ENCODE data around the gene KCNJ3. TPM values are rescaled to one million over a fixed set of nuclear protein-coding genes. Genes with fewer than 3 reads are reported as not detected.

The KCNJ3 gene
- total RNA-seq, 1 experiment from 2014 or later, result not detected

- Histone ChIP-seq H3K4me1 (ENCODE audit: low read length) (no peaks in the 10 kb centered on the region), H3K27me3 (ENCODE audit: low read length) (no peaks in the 10 kb centered on the region), H3K9me2 (replicated peaks; ENCODE audit: insufficient read depth, low read length) (no peaks in the 10 kb centered on the region), H3K4me2 (ENCODE audit: low read depth, low read length, poor library complexity, severe bottlenecking) (no peak overlapping the region), H3K79me2 (ENCODE audit: low read length) (no peaks in the 10 kb centered on the region), H3K9ac (ENCODE audit: low read length) (no peak overlapping the region), H3K9me3 (ENCODE audit: low read length) (peaks cover 6% of the 10 kb centered on the region), H4K20me1 (ENCODE audit: insufficient read depth, low read depth, low read length) (no peaks in the 10 kb centered on the region), H3K27ac (ENCODE audit: low read length) (no peak overlapping the region), H3K36me3 (ENCODE audit: insufficient read depth, low read length) (no peaks in the 10 kb centered on the region), H2AFZ (ENCODE audit: low read length) (no peak overlapping the region), H3K4me3 (ENCODE audit: low read length) (no peak overlapping the region)
- no peak for DNase-seq
These were observed 453 bp downstream of the KCNJ3 start for GRCh38 chr2:154698721-154699574.

- H2AFZ ChIP-seq (ENCODE audit: low read length), result no peak overlapping the region
- no peak for DNase-seq
- H3K9ac ChIP-seq (ENCODE audit: low read length), result no peak overlapping the region
- peaks cover 6% of the 10 kb centered on the region for H3K9me3 ChIP-seq (ENCODE audit: low read length)
- H3K27ac ChIP-seq (ENCODE audit: low read length), result no peak overlapping the region
- H3K27me3 ChIP-seq (ENCODE audit: low read length), result no peaks in the 10 kb centered on the region
- no peaks in the 10 kb centered on the region for H3K4me1 ChIP-seq (ENCODE audit: low read length)
- H3K9me2 ChIP-seq (replicated peaks; ENCODE audit: insufficient read depth, low read length), result no peaks in the 10 kb centered on the region
- H4K20me1 ChIP-seq (ENCODE audit: insufficient read depth, low read depth, low read length), result no peaks in the 10 kb centered on the region
- no peak overlapping the region for H3K4me3 ChIP-seq (ENCODE audit: low read length)
- H3K36me3 ChIP-seq (ENCODE audit: insufficient read depth, low read length), result no peaks in the 10 kb centered on the region
- H3K4me2 ChIP-seq (ENCODE audit: low read depth, low read length, poor library complexity, severe bottlenecking), result no peak overlapping the region
- H3K79me2 ChIP-seq (ENCODE audit: low read length), result no peaks in the 10 kb centered on the region
These were observed 1.1 kb downstream of the KCNJ3 start for GRCh38 chr2:154699575-154699930.

DNA sequence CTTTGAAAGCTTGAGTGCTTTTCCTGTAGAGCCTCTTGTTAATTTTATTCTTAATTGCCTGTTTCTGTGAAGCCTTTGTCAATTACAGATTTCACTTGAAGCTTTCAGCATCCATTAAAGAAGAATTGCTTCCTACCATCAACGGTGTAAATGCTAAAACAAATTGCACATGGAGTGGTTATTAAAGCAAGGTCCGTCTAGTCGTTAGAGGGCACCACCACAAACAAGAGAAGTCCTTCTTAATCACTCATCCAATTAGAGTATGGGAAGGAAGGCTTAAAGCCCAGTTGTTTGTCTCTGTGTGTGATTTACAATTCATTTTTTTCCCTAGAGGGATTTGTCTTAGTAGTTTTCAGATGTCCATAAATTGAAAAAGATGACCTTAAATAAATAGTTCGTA, 1.6 kb downstream of the KCNJ3 start:
- Histone ChIP-seq H3K9me3 (ENCODE audit: low read length) (peaks cover 6% of the 10 kb centered on the region), H3K36me3 (ENCODE audit: insufficient read depth, low read length) (no peaks in the 10 kb centered on the region), H3K27ac (ENCODE audit: low read length) (no peak overlapping the region), H3K27me3 (ENCODE audit: low read length) (no peaks in the 10 kb centered on the region), H3K9ac (ENCODE audit: low read length) (no peak overlapping the region), H2AFZ (ENCODE audit: low read length) (no peak overlapping the region), H3K9me2 (replicated peaks; ENCODE audit: insufficient read depth, low read length) (no peaks in the 10 kb centered on the region), H4K20me1 (ENCODE audit: insufficient read depth, low read depth, low read length) (no peaks in the 10 kb centered on the region), H3K79me2 (ENCODE audit: low read length) (no peaks in the 10 kb centered on the region), H3K4me1 (ENCODE audit: low read length) (no peaks in the 10 kb centered on the region), H3K4me3 (ENCODE audit: low read length) (no peak overlapping the region), H3K4me2 (ENCODE audit: low read depth, low read length, poor library complexity, severe bottlenecking) (no peak overlapping the region)
- no peak for DNase-seq

DNA sequence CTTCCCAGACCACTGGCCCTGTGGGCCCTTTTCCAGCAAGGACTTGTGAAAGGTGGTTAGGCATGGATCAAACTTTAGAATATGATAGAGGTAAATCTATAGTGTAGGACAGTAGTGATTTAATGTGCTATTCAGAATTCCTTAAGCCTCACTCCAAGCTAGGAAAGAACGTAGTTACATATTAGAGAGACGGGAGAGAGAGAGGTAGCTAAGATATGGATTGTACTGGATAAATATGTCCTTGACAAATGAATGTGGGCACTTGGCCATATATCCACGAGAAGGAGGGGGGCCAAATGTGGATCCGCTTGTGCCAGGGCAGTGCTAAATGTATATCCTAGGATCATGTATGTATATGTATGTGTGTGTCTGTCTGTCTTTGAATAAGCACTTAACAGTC, 6.5 kb downstream of the KCNJ3 start:
- DNase-seq, result no peak
- H3K79me2 ChIP-seq (ENCODE audit: low read length), result no peaks in the 10 kb centered on the region
- H3K4me1 ChIP-seq (ENCODE audit: low read length), result no peaks in the 10 kb centered on the region
- no peaks in the 10 kb centered on the region for H4K20me1 ChIP-seq (ENCODE audit: insufficient read depth, low read depth, low read length)
- no peaks in the 10 kb centered on the region for H3K36me3 ChIP-seq (ENCODE audit: insufficient read depth, low read length)
- H3K4me2 ChIP-seq (ENCODE audit: low read depth, low read length, poor library complexity, severe bottlenecking), result no peak overlapping the region
- no peak overlapping the region for H3K9ac ChIP-seq (ENCODE audit: low read length)
- H2AFZ ChIP-seq (ENCODE audit: low read length), result no peak overlapping the region
- H3K4me3 ChIP-seq (ENCODE audit: low read length), result no peak overlapping the region
- H3K27me3 ChIP-seq (ENCODE audit: low read length), result no peaks in the 10 kb centered on the region
- no peak overlapping the region for H3K27ac ChIP-seq (ENCODE audit: low read length)
- H3K9me3 ChIP-seq (ENCODE audit: low read length), result peaks cover 13% of the 10 kb centered on the region
- no peaks in the 10 kb centered on the region for H3K9me2 ChIP-seq (replicated peaks; ENCODE audit: insufficient read depth, low read length)

DNA sequence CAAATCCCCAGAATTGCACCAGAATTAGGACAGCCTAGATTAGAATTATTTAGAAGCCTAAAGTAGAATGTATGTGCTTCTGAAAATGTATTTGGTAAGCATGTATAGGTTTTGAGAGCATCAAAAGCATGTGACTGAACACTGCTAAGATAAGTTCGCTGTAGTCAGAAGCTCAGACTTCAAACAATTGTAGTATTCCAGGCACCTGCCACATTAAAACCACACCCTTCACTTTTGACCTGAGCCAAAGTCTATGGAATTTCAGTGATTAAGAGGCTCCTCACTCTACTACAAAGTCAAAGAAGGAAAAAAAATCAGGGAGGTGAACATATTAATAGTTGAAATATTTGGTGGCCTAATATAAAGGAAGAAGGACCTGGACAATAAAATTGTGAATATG, 8.2 kb downstream of the KCNJ3 start:
- Histone ChIP-seq H3K9me2 (replicated peaks; ENCODE audit: insufficient read depth, low read length) (no peaks in the 10 kb centered on the region), H3K27ac (ENCODE audit: low read length) (no peak overlapping the region), H3K36me3 (ENCODE audit: insufficient read depth, low read length) (no peaks in the 10 kb centered on the region), H3K79me2 (ENCODE audit: low read length) (no peaks in the 10 kb centered on the region), H4K20me1 (ENCODE audit: insufficient read depth, low read depth, low read length) (no peaks in the 10 kb centered on the region), H3K4me2 (ENCODE audit: low read depth, low read length, poor library complexity, severe bottlenecking) (no peak overlapping the region), H3K4me3 (ENCODE audit: low read length) (no peak overlapping the region), H3K9ac (ENCODE audit: low read length) (no peak overlapping the region), H3K9me3 (ENCODE audit: low read length) (peaks cover 13% of the 10 kb centered on the region), H3K27me3 (ENCODE audit: low read length) (no peaks in the 10 kb centered on the region), H3K4me1 (ENCODE audit: low read length) (no peaks in the 10 kb centered on the region), H2AFZ (ENCODE audit: low read length) (no peak overlapping the region)
- DNase-seq, result no peak

- DNase-seq, result no peak
- H4K20me1 ChIP-seq (ENCODE audit: insufficient read depth, low read depth, low read length), result no peaks in the 10 kb centered on the region
These were observed 9.6 kb downstream of the KCNJ3 start for GRCh38 chr2:154707994-154708575.

GRCh38 chr2:154709215-154709614, 10.7 kb downstream of the KCNJ3 start:
- H3K4me3 ChIP-seq (ENCODE audit: low read length), result no peak overlapping the region
- no peaks in the 10 kb centered on the region for H3K27me3 ChIP-seq (ENCODE audit: low read length)
- H2AFZ ChIP-seq (ENCODE audit: low read length), result no peak overlapping the region
- H4K20me1 ChIP-seq (ENCODE audit: insufficient read depth, low read depth, low read length), result no peaks in the 10 kb centered on the region
- peaks cover 14% of the 10 kb centered on the region for H3K9me3 ChIP-seq (ENCODE audit: low read length)
- no peak overlapping the region for H3K9ac ChIP-seq (ENCODE audit: low read length)
- no peaks in the 10 kb centered on the region for H3K9me2 ChIP-seq (replicated peaks; ENCODE audit: insufficient read depth, low read length)
- no peak for DNase-seq
- H3K4me1 ChIP-seq (ENCODE audit: low read length), result no peaks in the 10 kb centered on the region
- H3K4me2 ChIP-seq (ENCODE audit: low read depth, low read length, poor library complexity, severe bottlenecking), result no peak overlapping the region
- H3K36me3 ChIP-seq (ENCODE audit: insufficient read depth, low read length), result no peaks in the 10 kb centered on the region
- no peaks in the 10 kb centered on the region for H3K79me2 ChIP-seq (ENCODE audit: low read length)
- H3K27ac ChIP-seq (ENCODE audit: low read length), result no peak overlapping the region

More at GRCh38 chr2:154707994-154708575, 9.6 kb downstream of the KCNJ3 start:
- Histone ChIP-seq H3K27me3 (ENCODE audit: low read length) (no peaks in the 10 kb centered on the region), H3K4me1 (ENCODE audit: low read length) (no peaks in the 10 kb centered on the region), H3K79me2 (ENCODE audit: low read length) (no peaks in the 10 kb centered on the region), H3K9ac (ENCODE audit: low read length) (no peak overlapping the region), H3K4me3 (ENCODE audit: low read length) (no peak overlapping the region), H3K27ac (ENCODE audit: low read length) (no peak overlapping the region), H3K9me3 (ENCODE audit: low read length) (peaks cover 10% of the 10 kb centered on the region), H2AFZ (ENCODE audit: low read length) (no peak overlapping the region), H3K9me2 (replicated peaks; ENCODE audit: insufficient read depth, low read length) (no peaks in the 10 kb centered on the region), H3K4me2 (ENCODE audit: low read depth, low read length, poor library complexity, severe bottlenecking) (no peak overlapping the region), H3K36me3 (ENCODE audit: insufficient read depth, low read length) (no peaks in the 10 kb centered on the region)

DNA sequence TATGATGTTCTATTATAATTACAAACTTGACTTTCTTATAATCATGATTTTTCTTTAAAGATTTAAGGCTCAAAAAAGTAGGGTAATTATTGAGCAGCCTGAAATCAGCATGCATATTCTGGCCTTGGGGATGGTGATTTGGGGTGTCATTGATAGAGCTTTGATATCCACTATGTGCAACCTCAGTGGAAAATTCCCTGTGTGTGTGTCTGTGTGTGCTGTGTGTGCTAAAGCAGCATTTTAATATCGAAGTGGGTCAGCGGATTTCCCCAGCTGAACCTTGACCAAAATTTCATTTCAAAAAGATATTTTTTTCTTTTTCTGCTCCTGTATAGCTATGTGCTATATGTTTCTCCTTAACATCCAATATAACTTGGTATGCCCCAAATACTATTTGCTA, 11.6 kb downstream of the KCNJ3 start:
- H3K27me3 ChIP-seq (ENCODE audit: low read length), result no peaks in the 10 kb centered on the region
- no peak overlapping the region for H3K4me3 ChIP-seq (ENCODE audit: low read length)
- DNase-seq, result no peak
- H3K79me2 ChIP-seq (ENCODE audit: low read length), result no peaks in the 10 kb centered on the region
- peaks cover 16% of the 10 kb centered on the region for H3K9me3 ChIP-seq (ENCODE audit: low read length)
- no peaks in the 10 kb centered on the region for H4K20me1 ChIP-seq (ENCODE audit: insufficient read depth, low read depth, low read length)
- no peaks in the 10 kb centered on the region for H3K36me3 ChIP-seq (ENCODE audit: insufficient read depth, low read length)
- no peaks in the 10 kb centered on the region for H3K9me2 ChIP-seq (replicated peaks; ENCODE audit: insufficient read depth, low read length)
- H3K27ac ChIP-seq (ENCODE audit: low read length), result no peak overlapping the region
- no peaks in the 10 kb centered on the region for H3K4me1 ChIP-seq (ENCODE audit: low read length)
- no peak overlapping the region for H3K4me2 ChIP-seq (ENCODE audit: low read depth, low read length, poor library complexity, severe bottlenecking)
- no peak overlapping the region for H2AFZ ChIP-seq (ENCODE audit: low read length)
- H3K9ac ChIP-seq (ENCODE audit: low read length), result no peak overlapping the region
